Activated CD8-positive, alpha-beta memory T cell treated with anti-CD3 and anti-CD28 coated beads, Interleukin-2, amount 50 U/mL, for 48 hours (primary cell): ENCODE data around the gene MAGEA9B.
"Not testable (repeated sequence)": the region's sequence is repeated elsewhere in the genome, so short reads cannot be mapped to it uniquely, and the experiment has no call there.

ENCODE experiments used
- DNase-seq: peaks from one replicate; pipeline ENCODE4 v3.0.0-alpha.2; 2020

MAGEA9B gene, protein sequence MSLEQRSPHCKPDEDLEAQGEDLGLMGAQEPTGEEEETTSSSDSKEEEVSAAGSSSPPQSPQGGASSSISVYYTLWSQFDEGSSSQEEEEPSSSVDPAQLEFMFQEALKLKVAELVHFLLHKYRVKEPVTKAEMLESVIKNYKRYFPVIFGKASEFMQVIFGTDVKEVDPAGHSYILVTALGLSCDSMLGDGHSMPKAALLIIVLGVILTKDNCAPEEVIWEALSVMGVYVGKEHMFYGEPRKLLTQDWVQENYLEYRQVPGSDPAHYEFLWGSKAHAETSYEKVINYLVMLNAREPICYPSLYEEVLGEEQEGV

DNA sequence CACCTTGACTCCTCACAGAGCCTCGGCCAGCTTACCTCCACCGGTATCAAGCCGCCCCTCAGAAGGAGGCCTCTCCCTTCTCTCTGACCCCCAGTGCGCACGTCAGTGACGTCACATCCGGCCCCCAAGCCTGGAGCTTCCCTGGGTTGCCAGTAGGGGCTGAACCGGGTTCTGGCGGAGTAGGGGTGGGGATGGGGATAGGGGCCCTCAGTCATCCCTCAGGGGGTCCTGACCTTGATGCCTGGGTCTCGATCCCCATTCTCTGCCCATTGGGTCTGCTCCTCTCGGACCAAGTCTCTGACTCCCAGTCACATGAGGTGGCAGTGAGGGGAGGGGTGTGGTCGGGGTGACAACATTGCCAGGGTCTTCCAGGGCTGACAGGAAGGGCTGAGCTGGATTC is at the start of gene MAGEA9B:
Gene MAGEA9B, minus strand, starts transcription at position 101 of the 400 bp plus-strand sequence. CDS start 4,280 bp downstream, outside the sequence.
- not testable (repeated sequence) for DNase-seq

DNA sequence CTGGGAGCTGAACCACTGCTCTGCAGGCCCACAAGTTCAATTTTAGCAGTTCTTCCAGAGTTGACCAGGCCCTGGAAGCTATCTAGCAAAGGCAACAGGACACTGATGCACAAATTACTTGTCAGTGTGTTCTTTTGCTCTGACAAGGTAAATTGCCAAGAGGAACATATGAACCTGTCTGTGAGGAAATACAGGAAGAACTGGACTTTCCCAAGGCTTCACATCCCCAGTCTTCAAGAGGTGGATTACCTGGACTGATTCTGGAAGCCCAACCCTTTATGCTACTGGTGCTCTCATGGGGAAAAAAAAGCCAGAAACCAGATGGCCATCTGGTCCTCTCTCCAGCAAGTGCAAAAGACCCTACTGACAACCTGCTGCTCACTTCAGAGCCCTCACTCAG is 46.3 kb upstream of the MAGEA9B start:
- no peak for DNase-seq

DNA sequence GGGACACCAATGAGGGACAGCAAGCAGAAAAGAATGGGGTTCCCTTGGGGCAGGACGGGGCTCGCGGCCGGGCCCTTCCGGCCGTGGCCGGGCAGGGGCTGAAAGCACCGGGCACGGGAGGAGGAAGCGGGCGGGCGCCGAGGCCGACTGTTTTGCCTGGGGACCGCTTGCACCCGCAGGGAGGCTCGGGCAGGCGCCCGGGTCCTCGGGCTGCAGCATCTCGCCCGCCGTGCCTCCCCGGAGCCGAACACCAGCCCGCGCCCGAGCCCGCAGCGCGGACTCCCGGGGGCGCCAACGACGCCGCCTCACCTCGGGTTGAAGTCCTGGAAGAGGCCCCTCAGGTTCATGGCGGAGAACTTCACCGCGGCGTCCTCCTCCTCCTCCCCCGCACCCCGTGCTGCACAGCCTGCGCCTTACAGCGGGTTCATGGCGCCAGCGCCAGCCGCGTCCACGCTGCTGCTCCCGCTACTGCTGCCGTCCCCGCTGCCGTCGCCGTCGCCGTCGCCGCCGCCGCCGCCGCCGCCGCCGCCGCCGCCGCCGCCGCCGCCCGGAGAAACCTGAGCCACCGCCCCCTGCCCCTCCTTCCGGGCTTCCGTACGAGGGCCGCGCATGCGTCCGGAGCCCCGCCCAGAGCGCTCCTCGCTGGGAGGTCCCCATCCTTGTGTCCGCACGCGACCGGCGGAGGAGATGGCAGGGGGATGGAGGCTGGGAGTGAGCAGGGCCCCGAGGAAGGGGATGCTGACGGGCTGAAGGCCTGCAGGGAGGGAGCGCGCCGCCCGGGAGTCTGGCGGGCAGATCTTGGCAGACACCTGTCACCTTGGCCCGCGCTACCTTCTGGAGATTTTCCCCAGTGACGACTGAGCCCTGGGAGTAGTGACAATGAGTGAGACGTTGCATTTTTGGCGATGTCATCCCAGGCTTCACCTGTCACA is 44.2 kb upstream of the MAGEA9B start, which contains the start of gene TMEM185A:
Gene TMEM185A, minus strand, starts transcription at position 559 of the 932 bp plus-strand sequence. Its CDS starts 212 bp downstream, at position 347.
- DNase-seq, result peak; percentile 83

- DNase-seq, result no peak
Measured at GRCh38 chrX:149630681-149631233, 43.5 kb upstream of the MAGEA9B start.

- DNase-seq, result no peak
Measured at GRCh38 chrX:149629730-149630387, 42.6 kb upstream of the MAGEA9B start.

GRCh38 chrX:149628768-149629167 is 41.5 kb upstream of the MAGEA9B start:
- no peak for DNase-seq

DNA sequence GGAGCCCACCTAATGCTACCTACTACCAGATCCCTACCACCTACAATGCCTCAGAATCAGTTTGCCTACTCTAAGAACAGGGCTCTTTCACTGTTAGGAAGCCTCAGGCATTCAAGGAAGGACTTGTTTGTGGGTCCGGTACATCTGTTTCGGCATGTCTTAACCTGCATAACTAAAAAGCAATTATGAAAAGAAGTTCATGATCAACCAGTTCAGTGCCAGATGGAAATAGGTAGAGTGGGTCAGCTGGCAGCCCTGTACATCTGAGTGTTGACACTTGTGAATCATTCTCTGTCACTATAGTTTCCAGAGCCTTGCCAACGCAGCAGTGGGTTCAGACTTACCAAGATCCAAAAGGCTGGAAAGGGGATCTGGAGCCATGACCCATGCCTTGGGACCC is 41.0 kb upstream of the MAGEA9B start:
- DNase-seq, result no peak

GRCh38 chrX:149626829-149627228 is 39.6 kb upstream of the MAGEA9B start:
- DNase-seq, result not testable (repeated sequence)

DNA sequence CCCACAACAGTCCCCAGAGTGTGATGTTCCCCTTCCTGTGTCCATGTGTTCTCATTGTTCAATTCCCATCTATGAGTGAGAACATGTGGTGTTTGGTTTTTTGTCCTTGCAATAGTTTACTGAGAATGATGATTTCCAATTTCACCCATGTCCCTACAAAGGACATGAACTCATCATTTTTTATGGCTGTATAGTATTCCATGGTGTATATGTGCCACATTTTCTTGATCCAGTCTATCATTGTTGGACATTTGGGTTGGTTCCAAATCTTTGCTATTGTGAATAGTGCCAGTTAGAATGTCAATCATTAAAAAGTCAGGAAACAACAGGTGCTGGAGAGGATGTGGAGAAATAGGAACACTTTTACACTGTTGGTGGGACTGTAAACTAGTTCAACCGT is 32.4 kb upstream of the MAGEA9B start:
- DNase-seq, result not testable (repeated sequence)

DNA sequence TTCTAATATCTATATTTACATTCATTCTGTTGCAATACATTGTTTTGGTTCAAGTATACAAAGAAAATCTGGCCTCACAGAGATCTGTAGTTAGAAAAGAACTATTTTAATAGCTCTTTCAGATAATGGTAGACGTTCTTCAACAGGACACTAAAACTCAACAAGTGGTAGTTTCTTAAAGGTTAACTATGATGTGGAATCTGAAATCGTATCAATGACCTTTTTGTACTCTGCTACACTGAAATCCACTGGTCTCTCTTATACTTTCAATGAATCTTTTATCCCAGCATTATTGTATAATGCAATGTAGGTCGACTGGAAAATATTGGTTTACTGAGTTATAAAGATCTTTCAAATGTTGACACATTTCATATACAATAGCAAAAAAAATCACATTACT is 31.6 kb upstream of the MAGEA9B start:
- no peak for DNase-seq

GRCh38 chrX:149611623-149612175 is 24.4 kb upstream of the MAGEA9B start:
- no peak for DNase-seq

DNA sequence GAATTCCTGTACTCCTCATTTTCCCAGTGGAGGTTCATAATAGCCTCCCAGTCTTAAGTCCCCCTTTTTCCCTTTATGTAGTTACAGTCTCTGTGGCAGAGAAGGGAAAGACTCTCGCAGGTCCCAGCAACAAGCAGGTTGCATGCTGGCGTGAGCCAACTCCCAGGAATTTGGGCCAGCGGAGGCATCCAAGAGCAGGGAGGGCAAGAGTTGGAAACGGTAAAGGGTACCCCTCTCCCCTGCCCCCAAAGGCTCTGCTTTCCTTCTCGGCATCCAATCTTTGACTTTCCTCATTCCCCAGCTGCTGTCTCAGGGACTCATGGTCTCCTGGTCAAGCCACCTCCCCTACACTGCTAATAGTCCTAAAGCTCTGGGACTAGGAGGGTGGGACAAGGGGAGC is 23.3 kb upstream of the MAGEA9B start:
- no peak for DNase-seq

- DNase-seq, result no peak
Measured at GRCh38 chrX:149607699-149608098, 20.4 kb upstream of the MAGEA9B start.

DNA sequence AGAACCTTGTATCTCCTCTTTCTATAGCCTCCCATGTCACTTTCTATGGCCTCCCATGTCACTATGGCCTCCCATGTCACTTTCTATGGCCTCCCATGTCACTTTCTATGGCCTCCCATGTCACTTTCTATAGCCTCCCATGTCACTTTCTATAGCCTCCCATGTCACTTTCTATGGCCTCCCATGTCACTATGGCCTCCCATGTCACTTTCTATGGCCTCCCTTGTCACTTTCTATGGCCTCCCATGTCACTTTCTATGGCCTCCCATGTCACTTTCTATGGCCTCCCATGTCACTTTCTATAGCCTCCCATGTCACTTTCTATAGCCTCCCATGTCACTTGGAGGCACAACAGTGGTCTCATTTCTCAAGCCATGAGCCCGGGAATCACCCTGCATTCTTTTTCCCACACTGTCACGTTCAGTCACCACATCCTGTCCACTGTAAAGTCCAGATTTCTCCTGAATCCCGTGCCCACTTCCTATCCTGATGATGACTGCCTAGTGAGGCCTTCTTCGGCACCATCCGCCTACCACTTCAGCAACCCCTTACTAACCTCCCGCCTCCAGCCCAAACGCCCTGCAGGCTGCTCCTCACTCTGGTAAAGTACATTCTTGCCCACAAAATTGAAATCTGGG is 18.1 kb upstream of the MAGEA9B start:
- DNase-seq, result not testable (repeated sequence)

GRCh38 chrX:149598603-149599002 is 11.3 kb upstream of the MAGEA9B start:
- not testable (repeated sequence) for DNase-seq

DNA sequence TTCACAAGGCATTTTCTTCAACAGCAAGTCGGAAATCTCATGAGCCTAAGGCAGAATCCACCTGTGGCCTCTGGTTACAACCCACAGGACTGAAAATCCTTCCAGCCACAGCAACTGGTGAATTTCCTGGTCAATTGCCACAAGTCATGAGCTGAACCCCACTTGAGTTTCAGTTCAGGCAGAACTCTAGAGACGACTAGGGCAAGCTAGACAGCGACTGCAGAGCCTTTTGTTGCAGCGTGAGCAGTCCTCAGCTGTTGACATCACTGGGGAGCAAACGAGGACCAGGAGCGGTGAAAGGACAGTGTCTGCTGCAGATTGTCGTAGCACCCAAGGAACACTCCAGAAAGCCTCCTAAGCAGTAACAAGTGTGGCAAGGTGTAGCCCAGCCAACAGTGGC is 8.7 kb upstream of the MAGEA9B start:
- not testable (repeated sequence) for DNase-seq

GRCh38 chrX:149595214-149595613 is 8.0 kb upstream of the MAGEA9B start, which contains the start of gene HSFX2:
Gene HSFX2, minus strand, starts transcription at chrX:149595314. Its CDS starts 614 bp downstream, at chrX:149594700.
- not testable (repeated sequence) for DNase-seq

GRCh38 chrX:149590993-149591392 is 3.7 kb upstream of the MAGEA9B start:
- DNase-seq, result not testable (repeated sequence)

- DNase-seq, result not testable (repeated sequence)
Measured at GRCh38 chrX:149585631-149586030, 1.6 kb downstream of the MAGEA9B start.

GRCh38 chrX:149573456-149573855 is 13.8 kb downstream of the MAGEA9B start:
- DNase-seq, result not testable (repeated sequence)

- no peak for DNase-seq
Measured at GRCh38 chrX:149572743-149573142, 14.5 kb downstream of the MAGEA9B start.

DNA sequence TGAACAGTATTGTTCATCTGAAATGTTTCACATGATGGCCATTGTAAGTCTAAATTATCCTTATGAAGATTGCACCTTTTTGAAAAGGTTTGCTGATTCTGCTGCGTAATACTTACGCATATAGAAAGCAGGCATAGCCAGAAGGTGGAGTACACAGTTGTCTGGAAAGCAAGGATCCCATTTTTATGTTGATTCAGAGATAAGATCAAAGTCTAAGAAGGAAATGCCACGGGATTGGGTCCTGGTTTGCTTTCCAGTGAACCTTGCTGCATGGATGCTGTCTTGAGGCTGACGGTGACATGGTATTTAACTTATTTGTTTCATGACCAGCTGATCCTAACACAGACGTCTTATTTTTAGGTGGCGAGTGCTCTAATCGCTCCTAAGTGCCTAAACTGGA is 15.5 kb downstream of the MAGEA9B start:
- no peak for DNase-seq
